Astrocyte (in vitro differentiated cells and primary cell): ENCODE data around the gene PDZRN4.

ENCODE experiments used
- EZH2 ChIP-seq: IDR thresholded peaks from 2 replicates; pipeline ENCODE4 v1.6.1; 2012; ENCODE audit warnings: mild to moderate bottlenecking, low read length, inconsistent platforms; ENCODE audit not compliant: insufficient read depth
- TF ChIP-seq, protein P1 (sequence below): IDR thresholded peaks from 2 replicates; pipeline ENCODE4 v1.5.1; 2011; ENCODE audit warnings: low read depth, mild to moderate bottlenecking, inconsistent platforms, low read length, moderate library complexity; ENCODE audit not compliant: insufficient read depth

DNA sequence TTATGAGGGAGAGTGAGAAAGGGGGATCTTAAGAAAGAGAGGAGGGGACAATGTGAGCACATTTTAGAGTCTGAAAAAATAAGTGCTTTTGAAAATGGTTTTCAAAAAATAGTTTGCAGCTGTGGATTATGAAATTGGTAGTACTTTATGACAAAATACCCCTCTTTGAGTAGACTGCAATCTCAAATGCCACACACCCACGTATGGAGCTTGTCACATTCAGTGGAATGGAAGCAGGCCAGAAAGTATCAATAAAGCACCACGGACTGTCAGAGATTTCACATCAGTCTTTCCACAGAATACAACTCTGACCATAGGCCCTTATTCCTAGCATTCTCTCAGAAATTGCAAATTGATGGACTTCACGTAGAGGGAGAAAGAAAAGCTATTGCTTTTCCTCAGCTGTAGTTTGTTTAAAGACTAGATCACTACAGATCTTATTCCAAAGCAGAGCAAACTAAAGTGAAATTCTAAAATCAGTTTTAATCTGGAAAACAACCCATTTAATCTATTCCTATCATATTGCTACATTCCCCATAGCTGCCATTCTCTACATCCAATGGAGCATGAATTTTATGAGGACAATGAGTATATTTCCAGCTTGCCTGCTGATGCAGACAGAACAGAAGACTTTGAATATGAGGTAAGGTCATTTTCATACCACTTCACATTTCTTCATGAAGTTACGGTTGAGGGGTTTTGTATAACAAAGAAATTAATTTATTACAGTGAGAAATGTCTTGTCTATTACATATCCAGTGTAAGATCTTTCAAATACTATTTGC is 321.3 kb downstream of the PDZRN4 start:
- TF ChIP-seq, protein P1, sequence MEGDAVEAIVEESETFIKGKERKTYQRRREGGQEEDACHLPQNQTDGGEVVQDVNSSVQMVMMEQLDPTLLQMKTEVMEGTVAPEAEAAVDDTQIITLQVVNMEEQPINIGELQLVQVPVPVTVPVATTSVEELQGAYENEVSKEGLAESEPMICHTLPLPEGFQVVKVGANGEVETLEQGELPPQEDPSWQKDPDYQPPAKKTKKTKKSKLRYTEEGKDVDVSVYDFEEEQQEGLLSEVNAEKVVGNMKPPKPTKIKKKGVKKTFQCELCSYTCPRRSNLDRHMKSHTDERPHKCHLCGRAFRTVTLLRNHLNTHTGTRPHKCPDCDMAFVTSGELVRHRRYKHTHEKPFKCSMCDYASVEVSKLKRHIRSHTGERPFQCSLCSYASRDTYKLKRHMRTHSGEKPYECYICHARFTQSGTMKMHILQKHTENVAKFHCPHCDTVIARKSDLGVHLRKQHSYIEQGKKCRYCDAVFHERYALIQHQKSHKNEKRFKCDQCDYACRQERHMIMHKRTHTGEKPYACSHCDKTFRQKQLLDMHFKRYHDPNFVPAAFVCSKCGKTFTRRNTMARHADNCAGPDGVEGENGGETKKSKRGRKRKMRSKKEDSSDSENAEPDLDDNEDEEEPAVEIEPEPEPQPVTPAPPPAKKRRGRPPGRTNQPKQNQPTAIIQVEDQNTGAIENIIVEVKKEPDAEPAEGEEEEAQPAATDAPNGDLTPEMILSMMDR: no peak
- no peak for TF ChIP-seq EZH2
